ENCODE measurements around the gene SEMA4A.

SEMA4A gene

DNA sequence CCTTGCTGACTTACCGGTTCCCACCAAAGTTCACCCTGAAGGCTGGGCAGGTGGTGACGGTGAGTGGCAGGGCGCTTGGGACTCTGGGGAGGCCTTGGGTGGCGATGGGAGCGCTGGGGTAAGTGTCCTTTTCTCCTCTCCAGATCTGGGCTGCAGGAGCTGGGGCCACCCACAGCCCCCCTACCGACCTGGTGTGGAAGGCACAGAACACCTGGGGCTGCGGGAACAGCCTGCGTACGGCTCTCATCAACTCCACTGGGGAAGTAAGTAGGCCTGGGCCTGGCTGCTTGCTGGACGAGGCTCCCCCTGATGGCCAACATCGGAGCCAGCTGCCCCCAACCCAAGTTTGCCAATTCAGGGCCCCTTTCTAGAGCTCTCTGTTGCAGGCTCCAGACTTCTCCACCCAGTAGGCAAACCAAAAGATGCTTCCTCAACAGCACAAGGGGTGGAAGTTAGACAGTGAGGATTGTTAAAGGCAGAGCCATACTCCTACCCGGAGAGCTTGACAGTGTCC is 16.4 kb upstream of the SEMA4A start:
- DNase-seq: no peak

DNA sequence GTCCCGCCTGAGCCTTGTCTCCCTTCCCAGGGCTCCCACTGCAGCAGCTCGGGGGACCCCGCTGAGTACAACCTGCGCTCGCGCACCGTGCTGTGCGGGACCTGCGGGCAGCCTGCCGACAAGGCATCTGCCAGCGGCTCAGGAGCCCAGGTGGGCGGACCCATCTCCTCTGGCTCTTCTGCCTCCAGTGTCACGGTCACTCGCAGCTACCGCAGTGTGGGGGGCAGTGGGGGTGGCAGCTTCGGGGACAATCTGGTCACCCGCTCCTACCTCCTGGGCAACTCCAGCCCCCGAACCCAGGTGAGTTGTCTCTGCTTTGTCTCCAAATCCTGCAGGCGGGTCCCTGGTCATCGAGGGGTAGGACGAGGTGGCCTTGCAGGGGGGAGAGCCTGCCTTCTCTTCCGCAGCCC is 14.9 kb upstream of the SEMA4A start:
- DNase-seq: no peak

DNA sequence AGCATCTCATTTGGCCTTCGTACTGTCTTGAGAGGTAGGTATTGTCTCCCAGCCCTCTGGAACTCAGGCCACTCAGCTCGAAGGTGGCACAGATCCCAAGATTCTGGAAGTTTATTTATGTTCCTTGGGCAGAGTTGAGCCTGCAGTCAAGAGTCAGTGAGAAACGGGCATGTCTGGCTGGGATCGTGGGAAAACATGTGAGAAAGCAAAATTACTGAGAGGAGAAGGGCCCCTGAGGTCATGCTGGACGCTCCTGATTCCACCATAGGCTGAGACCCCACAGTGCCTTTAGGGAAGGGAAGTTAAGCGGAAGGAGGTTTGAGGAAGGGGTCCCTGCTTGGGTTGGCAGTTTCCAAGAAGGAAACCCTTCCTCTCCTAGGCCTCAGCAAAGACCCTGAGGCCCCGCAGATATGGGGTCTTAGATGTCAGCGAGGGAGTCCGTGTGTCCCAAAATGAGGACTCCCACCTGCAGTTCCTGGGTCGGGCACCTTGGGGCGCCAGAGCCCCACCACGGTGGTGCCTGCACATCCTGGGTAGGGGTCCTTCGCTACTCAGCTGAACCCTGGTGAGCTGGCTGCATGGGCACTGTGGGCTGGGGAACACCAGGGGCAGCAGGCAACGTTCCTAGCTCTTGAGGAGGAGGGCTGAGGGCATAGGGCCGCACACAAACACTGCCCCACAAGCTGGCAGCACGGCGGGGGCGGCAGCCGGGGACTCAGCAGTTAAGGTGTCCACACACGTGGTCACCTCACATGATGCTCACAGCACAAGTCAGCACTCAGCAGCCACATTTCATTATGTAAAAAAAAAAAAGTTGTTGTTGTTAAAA is 12.3 kb upstream of the SEMA4A start:
- no peak for DNase-seq

DNA sequence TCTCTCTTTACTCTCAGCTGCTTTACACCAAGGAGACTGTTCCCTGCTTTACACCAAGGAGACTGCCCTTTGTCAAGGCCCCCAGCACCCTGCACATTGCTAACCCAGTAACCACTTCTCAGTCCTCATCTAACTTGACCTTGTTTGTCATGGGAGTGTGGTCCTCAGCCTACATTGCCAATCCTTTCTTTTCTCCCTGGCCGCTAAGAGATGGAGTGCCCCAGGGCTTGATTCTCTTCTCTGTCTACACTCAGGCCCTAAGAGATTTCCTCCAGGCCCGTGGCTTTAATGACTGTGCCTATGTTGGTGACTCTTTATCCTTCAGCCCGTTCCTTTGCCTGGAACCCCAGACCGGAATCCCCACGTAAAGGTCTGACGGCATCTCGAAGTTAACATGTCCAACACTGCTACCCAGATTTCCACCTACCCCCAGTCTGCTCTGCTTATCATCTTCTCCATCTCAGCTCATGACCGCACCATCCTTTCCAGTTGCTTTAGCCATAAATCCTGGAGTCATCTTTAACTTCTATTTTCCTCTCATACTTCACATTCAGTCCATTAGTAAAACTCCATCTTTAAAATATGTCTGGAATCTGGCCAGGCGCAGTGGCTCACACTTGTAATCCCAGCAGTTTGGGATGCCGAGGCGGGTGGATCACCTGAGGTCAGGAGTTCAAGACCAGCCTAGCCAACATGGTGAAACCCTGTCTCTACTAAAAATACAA is 9.5 kb upstream of the SEMA4A start:
- DNase-seq: no peak

DNA sequence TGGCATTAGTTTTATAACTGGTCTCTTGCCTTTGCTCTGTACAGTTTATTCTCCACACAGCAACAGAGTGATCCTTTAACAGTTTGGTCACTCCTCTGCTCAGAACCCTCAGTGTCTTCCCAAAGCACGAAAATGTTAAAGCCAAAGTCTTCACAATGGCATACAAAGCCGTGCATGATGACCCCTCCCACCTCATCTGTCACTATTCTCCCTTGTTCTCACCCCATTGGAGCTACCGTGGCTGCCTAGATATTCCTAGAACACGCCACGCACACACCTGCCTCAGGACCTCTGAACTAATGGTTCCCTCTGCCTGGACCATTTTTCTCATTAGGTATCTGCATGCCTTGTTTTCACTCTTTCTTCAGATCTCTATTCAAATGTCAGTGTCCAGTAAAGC is 8.6 kb upstream of the SEMA4A start:
- DNase-seq: no peak

DNA sequence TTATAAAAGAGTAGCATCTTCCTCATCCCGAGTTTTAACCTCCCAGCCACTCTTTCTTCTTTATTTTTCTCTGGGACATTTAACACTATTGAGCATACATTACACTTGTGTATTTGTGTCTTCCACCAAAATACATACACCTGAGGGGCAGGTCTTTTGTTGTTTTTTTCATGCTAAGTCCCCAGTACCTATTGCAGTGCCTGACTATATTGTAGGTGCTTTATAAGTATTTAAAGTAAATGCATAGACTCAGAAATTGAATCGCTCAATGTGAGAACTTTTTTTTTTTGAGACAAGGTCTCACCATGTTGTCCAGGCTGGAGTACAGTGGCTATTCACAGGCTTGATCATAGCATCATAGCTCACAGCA is 7.8 kb upstream of the SEMA4A start:
- DNase-seq: no peak

DNA sequence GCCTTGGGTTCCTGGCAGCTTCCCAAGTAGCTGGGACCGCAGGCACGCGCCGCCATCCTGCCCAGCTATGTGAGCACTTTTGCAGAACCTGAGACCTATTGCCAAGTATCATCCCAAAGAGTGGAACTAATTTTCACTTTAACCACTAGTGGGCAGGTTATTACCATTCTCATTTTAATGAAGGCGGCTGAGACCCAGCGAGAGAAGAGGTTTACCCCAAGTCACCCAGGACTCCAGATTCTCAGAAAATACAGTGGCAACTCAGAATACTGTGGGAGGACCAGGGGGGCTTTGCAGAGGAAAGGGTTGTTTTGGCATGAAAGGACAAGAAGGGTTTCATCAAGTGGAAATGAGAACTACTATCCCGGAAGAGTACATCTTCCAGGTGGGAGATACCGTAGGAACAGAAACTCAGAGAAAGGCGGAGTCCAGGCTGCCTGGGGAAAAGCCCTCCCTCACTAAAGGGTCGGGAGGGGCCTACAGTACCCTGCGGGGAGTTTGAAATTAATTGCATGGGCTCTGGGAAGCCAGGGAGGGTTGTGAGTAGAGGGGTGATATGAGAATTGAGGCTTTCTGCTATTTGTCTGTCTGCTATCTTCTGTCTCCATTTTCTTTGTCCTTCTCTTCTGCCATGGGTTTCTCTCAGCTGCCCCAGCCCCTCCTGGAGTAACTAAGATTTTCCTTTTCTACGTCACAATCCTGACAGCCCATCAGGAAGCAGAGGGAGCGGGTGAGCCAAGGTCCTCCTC is 7.2 kb upstream of the SEMA4A start:
- no peak for DNase-seq

DNA sequence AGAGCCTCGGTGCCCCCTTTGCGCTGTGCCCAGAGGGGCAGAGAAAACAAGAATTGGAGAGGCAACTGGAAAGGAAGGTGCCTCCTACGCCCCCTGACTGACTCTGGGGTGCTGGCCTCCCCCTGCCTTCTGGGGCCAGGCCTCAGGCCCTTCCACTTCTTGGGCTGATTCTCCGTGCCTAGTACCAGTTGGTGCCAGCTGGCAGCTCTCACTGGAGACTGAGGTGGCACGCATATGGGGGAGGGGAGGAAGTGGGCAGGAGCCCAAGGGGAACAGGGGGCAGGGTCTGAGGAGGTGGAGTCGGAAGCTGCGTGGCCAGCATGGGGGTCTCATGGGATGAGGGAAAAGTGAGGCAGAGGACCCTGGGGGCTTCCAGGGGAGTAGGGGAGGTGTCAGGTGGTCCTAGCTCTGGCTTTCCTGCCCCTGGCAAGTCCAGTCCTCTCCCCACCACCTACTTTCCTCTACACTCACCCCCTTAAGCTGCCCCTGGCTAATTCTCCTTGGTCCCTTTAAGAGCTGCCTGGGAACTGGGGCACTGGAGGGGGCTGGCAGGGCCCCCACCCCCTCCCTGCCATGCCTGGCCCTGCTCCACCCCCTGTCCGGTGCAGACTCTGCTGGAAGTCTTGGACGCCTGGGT is 6.5 kb upstream of the SEMA4A start:
- DNase-seq: no peak

DNA sequence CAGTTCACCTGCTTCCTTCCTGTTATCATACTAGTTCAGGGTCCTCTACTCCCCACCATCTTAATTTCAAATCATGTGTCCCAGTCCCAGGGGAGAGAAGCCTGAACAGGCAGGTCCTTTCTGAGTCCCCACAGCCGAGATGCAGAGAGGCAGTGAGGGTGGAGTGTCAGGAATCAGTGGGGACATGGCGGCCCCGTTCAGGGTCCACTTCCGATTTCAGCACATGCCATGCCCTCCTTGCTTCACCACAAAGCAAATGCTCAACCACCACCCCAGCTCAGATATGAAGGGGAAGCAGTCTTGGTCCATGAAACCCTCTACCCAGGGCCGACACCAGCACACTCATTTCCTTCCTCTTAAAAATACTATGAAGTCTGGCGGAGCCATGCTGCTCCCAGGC is 5.2 kb upstream of the SEMA4A start:
- DNase-seq: no peak

DNA sequence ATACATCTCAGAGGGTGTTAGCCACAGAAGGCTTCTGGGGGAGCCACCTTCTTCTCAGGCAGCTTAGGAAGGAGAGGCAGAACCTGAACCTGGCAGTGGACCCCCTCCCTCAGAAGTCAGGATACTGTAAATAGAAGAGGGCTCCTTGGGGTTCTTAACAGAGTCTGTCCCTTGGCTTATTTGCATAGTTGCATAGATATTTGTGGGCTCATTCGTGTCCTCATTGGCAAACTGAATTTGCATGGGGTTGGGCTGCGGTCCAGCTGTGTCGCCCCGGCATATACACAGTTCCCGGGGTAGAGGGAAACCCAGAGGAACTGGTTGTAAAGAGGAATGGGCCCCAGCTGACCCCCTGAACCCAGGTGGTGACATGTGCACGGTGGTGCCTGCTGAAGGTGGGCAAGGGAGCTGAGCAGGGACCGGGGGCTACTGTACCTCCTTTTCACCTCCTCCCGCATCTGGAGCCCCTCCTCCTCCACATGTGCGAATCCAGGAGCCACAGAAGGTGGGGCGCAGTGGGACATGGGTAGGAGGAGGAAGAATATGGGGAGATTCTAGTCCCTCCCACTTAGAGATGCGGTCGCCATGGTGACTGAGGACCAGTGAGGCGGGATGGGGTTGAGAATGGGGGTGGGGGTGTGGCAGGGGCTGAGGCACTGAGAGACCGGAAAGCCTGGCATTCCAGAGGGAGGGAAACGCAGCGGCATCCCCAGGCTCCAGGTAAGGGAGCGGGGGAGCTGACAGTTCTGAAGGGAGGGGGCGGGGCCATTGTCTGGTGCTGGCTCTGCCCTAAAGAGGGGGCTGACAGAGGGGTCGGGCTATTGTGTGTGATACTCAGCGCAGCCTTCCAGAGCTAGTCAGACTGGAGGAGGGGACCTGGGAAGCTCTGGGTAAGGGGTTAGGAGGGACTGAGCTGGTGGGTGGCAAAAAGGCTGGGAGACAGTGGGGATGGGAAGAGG is 3.7 kb upstream of the SEMA4A start:
- DNase-seq: no peak

DNA sequence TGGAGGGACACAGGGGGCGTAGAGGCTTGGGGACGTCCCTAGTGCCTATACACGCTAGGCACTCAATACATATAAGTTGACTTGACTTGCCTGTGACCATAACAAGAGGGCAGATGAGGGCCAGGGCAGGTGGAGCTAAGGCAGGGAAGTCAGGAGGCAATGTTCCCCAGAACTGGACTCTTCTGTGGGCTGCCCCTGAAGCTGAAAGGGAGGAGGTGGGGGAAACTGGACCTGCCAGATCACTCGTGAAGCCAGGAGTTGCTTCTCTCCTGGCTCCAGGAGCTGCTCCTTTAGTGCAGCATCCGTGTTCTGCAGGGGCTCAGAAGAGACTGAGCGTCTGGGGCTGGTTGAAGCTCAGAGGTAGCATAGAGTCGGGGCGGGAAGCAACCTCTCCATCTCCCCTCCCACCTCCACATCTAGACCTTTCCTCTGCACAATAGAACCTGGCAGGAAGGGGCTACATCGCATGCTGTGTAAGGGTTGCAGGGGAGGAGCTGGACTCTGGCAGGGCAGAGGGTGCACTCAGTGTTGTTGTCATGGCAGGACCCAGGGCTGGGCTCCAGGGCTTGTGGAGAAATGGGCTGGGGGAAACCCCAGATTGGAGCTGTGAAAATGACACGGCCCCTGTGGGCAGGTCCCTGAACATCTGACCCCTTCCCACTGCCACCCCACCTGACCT is 2.9 kb upstream of the SEMA4A start:
- no peak for DNase-seq

DNA sequence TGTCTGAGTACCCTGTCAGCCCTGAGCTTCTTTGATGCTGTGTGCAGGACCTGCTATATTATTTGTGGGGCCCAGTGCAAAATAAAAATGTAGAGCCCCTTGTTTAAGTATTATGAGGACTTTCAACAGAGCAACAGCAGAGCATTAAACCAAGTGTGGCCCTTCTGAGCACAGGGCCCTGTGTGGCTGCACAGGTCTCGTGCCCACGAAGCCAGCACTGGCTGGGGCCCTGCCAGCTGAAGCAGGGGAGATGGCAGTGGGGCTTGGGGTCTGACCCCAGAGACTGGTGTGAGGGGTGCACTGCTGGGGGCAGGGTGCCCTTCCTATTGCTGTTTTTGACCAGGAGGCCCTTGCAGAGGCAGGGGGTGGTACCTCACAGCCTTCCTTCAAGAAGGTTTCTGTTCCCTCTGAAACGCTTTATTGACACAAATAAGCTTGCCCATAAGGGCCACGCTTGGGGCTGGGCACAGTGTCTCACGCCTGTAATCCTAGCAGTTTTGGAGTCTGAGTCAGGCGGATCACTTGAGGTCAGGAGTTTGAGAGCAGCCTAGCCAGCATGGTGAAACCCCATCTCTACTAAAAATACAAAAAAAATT is 2.2 kb upstream of the SEMA4A start:
- no peak for DNase-seq

DNA sequence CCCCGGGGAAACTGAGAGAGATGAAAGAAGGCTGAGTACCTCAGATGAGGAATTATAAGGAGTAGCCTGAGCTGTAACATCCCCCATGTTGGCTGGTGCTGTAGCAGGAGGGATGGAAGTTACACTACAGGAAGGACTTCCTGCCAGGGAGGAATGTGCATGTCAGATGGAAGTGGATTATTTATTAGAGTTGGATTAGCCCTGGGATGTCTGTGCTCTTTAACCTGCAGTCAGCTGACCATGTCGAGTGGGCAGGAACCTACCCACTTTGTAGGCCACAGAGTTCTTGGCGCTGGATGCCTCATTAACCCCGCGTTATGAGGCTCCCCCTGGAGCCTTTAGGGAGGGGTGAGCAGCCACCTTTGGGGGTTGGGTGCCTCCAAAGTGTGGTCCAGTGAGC is 757 bp upstream of the SEMA4A start:
- no peak for DNase-seq

DNA sequence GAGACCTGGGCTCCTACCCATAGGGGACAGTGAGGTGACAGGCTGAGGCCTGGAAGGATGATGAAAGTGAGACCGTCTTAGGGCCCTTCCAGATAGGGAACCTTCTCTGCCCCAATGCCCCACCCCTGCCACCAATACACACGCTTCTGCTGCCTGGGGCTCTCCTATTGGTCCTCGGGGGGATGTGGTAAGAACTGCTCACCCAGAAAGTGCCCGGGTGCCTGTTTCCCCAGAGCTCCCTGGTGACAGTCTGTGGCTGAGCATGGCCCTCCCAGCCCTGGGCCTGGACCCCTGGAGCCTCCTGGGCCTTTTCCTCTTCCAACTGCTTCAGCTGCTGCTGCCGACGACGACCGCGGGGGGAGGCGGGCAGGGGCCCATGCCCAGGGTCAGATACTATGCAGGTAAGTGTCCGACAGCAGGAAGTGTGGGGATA is 948 bp downstream of the SEMA4A start:
- DNase-seq: no peak

DNA sequence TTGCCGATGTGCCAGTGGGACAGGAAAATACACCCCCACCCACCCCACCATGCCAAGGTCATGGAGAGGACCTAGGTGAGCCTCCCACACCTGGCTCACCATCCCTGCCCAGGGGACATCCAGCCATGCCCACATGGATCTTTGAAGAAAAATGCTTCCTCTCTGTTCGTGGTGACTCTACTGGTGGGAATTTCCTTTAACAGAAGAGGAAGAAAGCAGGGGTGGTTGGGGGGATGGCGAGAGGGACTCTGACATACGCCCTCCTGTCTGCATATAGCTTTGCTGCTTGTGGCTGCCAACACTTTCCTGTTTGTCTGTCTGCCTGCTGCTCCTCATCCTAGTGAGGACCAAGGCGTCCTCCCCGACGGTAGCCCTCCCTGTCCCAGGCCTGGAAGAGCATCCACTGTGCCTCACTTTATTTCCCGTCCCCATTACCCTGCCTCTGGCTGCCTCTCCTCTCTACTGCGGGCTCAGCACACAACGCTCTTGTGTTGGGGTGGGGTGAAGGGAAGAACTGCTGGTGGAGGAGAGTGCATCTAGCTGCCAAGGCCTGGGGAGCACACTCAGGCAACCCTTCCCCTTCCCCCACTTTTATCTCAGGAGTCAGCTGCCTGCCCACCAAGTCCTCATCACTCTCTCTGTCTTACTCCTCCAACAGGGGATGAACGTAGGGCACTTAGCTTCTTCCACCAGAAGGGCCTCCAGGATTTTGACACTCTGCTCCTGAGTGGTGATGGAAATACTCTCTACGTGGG is 2.5 kb downstream of the SEMA4A start:
- DNase-seq: no peak

DNA sequence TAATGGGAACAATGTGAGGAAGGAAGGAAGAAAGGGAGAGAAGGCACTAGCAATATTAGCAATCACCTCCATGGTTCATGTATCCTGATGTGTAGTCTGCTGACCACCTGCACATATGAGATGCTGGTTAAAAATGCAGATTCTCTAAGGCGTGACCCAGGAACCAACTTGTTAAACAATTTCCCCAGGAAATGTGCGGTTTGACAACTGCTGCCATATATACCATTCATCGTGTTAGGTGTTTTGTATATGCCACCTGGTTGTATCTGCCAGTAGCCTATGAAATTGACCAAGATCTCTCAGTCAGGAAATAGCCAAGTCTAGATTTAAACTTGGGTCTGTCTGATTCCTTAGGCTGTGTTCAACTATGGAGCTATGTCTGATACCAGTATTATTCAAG is 4.1 kb downstream of the SEMA4A start:
- DNase-seq: no peak

DNA sequence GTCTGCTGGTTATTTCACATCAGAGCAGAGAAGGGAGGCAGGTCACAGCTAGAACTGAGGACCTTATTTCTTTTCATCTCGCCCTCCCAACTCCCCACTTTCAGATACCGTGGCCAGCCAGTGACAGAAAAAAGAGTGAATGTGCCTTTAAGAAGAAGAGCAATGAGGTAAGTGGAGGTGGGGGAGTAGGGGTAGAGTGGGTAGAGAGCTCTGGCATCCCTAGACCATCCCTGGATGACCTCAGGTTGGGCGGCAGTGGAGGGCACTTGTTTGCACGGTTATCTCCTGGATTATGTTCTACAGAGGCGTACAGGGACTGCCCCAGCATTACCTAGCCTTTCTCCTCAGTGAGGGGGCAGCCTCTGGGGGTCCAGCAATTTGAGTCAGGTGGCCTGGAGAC is 4.6 kb downstream of the SEMA4A start:
- DNase-seq: no peak

DNA sequence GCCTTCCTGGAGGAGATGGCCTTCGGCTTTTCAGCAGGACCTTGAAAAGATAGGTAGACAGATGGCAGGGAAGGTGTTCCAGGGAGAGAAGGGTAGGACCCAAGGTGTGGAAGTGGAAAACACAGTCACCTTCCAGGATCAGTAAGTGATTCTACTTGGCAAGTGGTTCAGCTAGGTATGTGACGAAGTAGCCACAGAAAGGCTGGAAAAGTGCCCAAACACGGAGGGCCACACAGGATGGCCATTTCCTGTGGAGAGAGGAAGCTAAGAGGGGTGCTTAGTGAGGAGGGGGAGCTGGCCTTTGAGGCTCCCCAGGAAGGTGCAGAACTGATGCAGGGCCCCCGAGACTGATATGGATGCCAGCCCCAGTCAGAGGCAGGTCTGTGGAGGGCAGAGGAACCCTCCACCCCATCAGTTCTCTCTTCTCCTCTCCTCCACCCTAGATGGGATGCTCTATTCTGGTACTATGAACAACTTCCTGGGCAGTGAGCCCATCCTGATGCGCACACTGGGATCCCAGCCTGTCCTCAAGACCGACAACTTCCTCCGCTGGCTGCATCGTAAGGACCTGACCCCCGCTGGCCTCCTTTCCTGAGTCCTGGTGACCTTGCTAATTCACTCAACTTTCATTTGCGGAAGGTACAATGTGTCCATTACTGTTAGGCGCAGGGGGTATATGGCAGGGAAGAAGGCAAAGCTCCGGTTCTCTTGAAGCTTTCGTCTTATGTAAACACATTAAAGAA is 6.8 kb downstream of the SEMA4A start:
- DNase-seq: no peak

DNA sequence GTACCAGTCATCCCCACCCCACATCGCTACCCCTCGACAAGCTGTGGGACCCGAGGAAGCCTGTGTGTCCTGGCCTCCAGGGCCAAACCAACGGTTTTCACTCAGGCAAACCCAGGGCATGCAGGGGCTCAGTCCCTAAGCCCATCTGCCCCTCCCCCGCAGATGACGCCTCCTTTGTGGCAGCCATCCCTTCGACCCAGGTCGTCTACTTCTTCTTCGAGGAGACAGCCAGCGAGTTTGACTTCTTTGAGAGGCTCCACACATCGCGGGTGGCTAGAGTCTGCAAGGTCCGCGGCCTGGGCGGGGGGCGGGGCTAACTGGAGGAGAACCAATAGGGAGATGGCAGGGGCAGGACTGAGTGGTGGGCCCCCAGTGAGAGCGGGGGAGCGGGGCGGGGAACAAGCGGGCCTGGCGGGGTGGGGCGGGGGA is 7.4 kb downstream of the SEMA4A start:
- peak in 2 of 4 experiments; percentile 27 to 49 for DNase-seq

All from activated naive CD4-positive, alpha-beta T cell (primary cell).